Stimulated activated CD8-positive, alpha-beta memory T cell treated with anti-CD3 and anti-CD28 coated beads, Interleukin-4, amount 100 ng/mL, for 48 hours (primary cell): Measurements from ENCODE around the gene PACSIN2.
A peak's percentile ranks its signal among the peaks of the same experiment; 100 is the strongest.

ENCODE experiments used
- DNase-seq: peaks from one replicate; pipeline ENCODE4 v3.0.0-alpha.2; 2020

Gene PACSIN2

DNA sequence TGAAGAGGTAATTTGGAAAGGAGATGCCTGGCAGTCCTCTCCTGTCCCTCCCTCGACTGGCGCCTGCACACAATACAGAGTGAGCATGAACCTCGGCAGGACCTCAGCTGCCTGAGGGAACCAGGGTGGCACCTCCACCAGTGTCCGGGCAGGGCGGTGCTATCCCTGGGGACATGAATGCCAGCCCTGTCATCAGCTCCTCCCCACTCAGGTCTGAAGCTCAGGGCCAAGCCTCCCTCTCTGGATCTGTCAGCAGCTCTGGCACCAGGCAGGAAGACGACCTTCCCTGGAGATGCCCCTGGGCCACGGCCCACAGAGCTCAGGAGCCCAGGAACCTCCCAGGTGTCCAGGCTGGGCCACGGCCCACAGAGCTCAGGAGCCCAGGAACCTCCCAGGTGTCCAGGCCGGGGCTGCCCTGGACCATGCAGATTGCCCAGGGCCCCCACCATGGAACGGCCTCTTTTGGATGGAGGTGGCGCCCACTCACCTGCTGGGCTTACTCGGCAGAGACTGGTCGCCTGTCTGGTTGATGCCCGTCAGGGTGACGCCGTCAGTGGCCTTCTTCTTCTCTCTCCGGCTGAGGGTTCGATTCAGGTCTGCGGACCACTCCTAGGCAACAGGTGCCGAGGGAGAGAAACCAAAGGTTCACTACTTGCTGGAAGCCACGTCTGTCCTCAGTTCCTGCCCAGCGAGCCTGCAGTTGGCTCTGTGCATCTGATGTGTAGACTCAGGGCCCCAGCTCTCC is 136.2 kb downstream of the PACSIN2 start:
- DNase-seq: no peak

DNA sequence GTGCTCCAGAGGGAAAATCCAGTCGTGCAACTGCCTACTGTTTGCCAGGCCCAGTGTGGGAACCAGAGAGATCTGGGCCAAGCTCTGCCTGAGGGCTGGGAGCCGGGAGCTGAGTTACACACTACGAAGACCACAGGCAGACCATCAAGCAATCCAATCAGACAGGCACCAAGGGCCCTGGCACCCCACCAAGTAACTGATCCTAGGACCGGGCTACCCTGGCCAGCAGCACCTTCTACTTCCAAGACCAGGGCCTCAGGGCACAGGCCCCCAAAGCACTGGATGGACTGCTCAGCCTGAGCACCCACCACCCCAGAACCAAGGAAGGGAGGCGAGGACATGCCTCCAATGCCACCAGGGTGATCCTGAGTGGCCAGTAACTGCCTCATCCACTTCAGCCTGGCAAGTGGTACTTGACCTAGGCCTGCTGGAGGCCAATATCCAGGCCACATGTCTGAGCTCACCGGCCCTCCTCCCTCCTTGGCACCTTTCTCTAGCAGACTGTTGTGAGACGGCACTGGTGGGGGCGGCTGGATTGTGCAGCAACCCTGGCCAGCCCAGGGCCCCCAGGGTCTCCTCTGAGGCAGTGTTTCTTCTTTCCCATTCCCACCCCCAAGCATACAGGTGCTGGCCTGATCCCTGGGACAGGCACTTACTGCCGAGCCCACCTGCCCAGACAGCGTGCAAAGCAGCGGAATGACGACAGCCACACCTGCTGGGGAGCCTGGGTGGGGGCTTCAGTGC is 137.2 kb downstream of the PACSIN2 start:
- DNase-seq: no peak

DNA sequence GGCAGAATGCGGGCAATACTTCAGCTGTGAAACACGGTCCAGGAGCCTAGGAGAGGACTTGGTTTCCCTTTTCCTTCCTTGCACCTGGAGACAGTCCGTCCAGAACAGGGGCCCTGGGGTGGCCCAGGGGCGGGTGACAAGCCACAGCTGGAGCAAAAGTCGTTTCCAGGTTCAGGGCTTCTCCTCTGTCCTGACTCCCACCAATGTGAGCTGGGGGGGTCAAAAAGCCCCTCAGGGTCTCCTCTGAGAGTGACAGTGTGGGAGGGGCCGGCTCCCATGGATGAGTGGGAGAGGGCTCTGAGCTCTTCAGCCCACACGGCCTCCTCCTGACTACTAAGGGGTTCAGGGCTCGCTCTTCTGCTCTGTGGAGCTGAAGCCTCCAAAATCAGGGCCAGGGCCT is 137.8 kb downstream of the PACSIN2 start:
- no peak for DNase-seq

DNA sequence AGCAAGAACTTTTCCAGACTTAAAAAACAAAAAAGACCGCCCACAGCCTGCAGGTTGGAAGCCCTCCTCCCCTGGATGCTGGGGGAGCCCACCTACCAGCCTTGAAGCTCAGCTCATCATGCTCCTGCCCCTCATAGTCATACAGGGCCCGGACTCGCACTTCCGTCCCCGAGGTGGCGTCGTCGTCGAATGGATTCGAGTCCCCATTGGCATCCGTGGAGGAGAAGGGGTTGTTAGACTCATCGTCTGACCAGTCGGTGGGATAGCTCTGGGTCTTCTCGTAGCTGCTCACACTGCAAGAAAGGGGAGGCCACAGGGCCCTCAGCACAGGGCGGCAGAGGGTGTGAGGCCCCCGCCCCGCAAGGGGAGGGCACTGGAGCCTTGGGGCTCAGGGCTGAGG is 138.9 kb downstream of the PACSIN2 start:
- no peak for DNase-seq

DNA sequence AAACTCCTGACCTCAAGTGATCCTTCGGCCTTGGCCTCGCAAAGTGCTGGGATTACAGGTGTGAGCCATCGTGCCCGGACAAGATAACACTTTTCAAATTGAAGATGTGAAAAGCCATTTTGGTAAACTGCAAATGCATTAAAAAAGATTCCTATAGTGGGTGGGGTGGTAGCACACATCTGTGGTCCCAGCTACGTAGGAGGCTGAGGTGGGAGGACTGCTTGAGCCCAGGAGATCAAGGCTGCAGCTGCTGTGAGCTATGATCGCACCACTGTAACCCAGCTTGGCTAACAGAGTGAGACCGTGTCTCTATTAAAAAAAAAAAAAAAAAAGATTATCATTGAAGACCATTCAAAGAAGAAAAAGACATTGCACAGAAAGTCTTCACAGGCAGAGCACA is 140.9 kb downstream of the PACSIN2 start:
- DNase-seq: no peak

DNA sequence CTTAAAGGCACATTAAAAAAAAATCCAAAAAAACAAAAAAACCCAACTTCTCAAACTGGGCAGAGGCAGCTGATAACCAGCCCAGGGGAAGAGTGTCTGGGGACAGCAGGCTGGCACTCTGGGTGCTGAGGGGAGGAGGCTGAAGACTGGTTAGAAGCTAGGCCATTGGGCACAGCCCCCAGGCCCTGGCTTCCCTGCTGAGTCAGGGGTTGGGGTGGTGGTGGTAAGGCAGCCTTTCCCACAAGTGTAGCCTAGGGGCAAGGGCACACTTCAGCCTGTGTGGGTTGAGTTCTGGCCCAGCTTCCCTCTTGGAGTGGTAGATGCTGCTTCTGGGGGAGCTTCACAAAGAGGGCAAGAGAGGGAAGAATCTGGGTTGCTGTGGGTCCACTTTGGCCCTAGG is 141.6 kb downstream of the PACSIN2 start:
- DNase-seq: no peak

DNA sequence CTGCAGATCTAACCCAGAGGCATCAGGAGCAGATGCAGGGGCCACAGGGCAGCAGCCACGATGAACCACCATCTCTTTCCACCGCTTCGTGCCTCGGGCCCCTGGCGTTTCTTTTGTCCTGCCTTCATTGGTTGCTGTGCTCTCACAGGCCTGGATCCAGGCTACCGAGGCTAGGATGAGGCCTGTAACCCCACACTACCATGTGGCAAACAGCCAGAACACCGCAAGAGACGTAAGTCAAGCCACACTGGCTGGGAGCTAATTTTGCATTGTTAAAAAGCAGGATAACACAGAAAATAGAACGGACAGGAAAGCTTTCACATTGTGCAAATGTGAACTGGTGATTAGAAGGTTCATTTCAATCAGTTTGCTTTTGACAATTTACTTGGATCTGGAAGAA is 142.1 kb downstream of the PACSIN2 start:
- DNase-seq: no peak

DNA sequence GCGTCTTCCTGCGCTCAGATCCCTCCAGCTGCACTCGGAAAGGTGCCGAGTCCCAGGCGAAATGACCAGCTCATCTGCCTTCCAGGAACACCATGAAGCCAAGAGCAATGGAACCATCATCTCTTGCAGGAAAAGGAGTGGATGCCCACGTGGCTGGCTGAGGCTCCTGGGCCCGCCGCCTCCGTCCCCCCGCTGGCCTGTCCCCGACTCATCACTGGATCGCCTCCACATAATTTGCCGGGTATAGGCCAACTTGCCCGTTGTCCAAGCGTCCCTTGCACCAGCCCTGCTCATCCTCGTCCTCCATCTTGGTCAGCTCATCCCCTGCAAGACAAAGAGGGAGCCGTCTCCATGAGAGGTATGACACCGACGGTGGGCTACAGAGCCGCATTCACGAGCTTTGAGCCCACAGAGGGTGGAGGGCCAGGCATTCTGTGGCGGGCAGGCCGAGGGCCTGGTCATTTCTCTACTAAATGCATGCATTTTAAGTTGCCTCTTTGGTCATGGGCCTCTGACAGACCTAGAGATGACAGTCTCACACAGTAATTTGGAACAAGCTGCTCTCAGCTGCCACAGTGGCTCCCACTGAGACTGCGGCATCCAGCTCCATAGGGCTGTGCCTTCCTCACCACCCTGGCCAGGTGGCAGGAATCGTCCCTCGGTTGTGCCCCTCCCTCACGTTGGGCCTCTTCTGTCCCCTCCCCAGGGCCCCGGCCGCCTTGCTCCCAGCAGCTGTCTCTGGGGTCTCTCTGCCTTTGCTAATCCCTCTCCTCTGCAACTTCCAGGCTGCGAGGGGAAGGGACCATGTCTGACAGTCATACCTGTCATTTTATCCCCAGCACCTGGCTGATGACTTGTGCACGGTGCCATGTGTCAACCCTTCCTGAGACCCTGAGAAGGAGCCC is 143.6 kb downstream of the PACSIN2 start:
- DNase-seq: no peak

DNA sequence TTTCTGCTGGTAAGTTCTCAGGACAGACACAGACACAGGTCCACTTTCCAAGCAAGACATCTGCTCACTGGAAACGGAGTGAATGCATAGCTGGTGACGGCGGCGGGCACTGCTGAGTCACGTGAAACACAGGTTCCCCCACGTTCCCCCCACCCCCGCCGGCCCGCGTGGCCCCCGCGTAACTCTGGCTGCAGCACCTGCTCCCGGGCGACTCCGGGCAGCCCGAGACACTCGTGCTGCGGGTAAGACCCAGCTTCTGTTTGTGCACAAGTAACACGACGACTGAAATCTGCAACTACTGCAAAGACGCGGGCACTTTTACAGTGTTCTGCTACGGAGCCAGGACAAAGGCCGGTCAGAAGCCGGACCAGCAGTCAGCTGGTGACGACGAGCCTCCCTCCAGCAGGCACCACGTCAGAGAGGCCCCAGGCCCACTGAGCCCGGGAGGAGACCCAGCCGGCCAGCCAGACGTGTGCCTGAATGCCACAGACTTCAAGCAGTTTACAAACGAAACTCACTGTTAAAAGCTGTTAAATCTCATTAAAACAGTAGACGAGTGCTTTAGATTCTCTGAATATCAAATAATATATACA is 145.0 kb downstream of the PACSIN2 start:
- no peak for DNase-seq

DNA sequence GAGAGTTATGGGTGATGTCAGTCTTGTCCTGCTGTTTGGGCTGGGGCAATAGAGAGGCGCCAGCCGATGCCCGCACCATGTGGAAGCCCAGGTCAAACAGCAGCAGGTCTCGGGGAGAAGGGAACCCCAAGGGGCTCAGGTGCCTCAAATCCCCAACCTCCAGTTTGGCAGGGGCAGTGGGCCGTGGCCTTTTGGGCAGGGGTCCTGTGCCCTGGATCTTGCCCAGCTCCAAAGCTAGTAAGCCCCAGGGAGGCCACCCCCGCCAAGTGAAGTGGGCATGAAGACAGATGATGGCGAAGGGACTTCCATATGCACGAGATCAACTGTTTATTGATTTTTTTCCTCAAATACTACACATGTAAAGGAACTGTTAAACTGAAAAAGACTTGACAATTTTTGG is 145.5 kb downstream of the PACSIN2 start:
- DNase-seq: no peak

DNA sequence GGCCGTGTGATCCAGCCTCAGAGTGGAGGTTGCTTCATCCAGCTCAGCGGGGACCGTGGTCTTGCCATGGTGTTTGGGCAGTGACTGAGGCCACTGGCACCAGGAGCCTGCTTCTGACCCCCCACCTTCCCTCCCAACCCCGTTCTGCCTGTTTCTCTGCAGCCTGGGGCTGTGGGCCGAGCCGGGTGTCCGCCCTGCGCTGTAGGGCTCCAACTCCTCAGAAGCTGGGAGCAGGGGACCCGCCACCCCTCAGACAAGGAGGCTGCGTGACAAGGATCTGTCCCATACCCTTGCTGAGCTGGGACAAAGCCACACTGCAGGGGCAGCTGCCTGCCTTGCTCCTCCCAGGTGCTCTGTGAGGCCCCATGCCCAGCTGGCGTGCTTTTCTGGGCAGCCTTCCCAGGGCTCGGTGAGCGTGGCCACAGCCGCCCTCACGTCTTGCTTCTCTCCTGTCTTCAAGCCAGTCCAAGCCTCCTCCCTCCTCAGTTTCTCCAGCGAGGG is 146.1 kb downstream of the PACSIN2 start:
- DNase-seq: no peak

DNA sequence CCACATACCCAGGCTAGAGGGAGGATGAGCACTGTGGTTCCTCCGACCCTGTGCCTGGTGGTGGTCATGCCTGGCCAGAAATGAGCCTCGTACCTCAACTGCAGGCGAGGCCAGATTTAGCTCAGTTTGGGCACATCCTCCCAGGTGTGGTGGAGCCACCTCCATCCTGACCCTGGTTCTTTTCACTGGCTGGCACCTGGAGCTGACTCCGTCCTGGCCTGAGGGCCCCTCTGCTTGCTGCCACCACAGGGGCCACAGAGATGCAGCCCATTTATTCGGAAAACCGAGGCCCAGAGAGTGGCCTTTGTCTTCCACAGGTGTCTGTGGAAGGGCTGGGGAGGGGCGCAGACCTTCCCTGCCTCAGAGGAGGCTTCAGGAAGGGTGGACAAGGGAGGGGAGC is 148.8 kb downstream of the PACSIN2 start:
- no peak for DNase-seq

DNA sequence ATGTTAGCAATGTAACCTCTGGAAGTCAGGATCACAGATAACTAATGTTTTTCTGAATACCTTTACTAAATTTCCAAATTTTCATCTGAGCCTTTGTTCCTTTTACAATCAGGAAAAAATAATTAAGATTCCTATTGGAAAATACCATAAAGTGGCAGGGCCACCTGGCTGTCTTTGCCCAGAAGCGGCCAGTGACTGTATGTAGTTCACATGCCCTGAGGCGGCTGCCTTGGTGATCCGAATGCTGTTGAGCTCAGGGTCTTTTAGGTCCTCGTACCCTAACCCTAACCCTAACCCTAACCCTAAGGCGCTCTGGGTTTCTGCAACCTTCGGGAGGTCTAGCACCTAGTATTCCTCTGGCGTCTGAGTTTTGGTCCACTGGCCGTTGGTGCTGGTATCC is 149.4 kb downstream of the PACSIN2 start:
- no peak for DNase-seq

DNA sequence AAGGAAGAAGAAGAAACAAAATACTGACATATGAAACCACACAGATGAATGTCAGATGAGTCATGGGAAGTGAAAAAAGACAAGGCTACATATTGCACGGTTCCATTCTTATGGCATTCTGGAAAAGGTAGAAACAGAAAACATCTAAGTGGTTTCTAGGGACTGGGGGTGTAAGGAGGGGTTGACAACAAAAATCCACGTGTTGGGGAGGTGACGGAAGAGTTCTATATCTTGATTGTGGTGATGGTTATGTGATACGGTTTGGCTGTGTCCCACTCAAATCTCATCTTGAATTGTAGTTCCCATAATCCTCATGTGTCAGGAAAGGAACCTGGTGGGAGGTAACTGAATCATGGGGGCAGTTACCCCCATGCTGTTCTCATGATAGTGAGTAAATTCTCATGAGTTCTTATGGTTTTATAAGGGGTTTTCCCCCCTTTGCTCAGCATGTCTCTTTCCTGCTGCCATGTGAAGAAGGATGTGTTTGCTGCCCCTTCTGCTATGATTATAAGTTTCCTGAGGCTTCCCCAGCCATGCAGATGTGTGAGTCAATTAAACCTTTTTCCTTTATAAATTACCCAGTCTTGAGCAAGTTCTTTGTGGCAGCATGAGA is 151.5 kb downstream of the PACSIN2 start:
- DNase-seq: peak; percentile 48

DNA sequence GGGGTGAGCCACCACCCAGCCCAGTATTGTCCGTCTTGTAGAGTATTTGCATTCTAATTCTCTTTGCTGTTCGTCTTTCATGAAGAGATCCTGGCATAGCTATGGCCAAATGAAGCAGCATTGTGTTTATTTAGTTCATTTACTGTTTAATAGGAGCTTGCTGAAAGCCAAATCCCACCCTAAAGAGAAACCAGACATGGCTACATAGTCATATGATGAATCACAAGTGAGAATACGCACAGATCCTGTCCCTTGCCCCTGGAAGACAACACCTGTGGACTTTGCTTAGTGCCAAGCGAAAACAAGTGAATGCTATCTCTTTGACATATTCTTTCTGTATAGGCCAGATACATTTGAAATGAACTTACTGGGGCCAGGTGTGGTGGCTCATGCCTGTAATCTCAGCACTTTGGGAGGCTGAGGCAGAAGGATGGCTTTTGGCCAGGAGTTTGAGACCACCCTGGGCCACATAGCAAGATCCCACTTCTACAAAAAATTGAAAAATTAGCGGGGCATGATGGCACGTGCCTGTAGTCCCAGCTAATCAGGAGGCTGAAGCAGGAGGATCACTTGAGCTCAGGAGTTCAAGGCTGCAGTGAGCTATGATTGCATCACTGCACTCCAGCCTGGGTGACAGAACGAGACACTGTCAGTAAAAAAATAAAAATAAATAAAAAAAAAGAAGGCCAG is 152.8 kb downstream of the PACSIN2 start:
- no peak for DNase-seq

DNA sequence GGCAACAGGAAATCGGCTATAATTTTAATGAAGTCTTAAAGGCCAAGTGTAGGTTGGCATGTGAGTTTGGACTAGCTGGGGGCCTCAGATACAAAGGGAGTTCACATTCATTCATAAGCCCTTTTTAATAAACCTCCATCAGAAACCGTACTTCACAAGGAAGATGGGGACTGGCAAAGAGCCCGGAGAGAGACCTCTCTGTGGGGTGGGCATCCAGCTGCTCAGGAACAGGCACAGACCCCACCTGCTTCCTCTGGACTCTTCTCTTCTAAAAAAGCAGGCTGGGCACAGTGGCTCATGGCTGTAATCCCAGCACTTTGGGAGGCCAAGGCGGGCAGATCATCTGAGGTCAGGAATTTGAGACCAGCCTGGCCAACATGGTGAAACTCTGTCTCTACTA is 154.0 kb downstream of the PACSIN2 start:
- no peak for DNase-seq

DNA sequence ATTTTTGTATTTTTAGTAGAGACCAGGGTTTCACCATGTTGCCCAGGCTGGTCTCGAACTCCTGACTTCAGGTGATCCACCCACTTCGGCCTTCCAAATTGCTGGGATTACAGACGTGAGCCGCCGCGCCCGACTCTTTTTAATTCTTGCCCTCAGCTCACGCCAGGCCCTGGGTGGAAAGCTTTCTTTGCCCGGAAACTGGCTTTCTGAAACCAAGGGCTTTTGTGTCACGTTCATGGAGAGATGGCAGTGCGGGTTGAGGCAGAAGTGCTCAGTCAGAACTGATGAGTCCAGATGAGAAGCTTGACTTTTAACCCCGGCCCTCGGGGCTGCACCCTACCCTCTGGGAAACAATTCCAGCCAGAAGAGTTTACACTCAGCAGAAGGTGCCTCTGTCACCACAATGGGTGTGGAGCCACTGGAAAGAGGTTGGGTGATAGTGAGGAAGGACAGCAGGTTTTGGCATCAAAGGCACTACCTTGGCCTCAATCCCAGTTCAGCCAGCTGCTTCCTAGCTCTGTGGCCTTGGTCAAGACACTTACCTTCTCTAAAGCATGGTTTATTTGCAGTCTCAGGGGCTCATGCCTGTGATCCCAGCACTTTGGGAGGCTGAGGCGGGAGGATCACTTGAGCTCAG is 157.0 kb downstream of the PACSIN2 start:
- no peak for DNase-seq

DNA sequence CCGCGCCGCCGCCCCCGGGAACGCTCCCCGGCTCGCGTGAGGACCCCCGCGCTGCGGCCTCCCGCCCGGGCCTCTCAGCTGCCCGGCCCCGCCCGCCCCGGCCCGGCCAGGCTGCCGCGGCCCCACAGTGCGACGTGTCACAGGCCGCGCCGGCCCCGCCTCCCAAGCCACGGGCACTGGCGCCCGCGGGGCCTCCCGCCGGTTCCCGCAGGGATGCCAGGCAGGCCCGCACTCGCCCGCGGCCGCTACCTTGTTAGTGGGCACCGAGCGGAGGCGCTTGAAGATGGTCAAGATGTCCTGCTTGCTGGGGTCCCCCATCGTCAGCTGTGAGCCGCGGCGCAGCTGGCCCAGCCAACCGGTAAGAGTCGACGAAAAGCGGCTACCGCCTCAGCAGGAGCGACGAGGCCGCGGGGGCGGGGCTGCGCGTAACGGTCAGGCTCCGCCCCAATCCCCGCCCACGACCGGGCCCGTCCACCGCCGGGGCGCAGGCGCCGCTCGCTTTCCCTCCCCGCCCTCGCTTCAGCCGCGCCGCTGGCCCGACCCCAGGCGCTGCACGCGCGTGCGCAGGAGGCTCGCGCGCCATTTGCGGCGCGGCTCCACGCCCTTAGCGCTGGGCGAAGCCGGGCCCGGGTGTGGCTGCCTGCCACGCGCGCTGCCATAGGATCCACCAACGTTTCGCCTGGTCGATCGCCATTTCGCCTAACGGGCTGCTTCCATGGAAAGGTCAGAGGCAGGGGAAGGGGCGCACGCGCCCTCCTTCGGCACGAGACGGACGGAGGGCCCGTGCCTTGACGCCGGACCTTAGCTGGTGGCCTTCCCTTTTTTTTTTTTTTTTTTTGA is 157.9 kb downstream of the PACSIN2 start, which contains the start of gene ARFGAP3:
TSS of gene ARFGAP3 (minus strand) at position 409 of the 840 bp plus-strand sequence. CDS start at position 318, 91 bp downstream.
- peak; percentile 97 for DNase-seq

DNA sequence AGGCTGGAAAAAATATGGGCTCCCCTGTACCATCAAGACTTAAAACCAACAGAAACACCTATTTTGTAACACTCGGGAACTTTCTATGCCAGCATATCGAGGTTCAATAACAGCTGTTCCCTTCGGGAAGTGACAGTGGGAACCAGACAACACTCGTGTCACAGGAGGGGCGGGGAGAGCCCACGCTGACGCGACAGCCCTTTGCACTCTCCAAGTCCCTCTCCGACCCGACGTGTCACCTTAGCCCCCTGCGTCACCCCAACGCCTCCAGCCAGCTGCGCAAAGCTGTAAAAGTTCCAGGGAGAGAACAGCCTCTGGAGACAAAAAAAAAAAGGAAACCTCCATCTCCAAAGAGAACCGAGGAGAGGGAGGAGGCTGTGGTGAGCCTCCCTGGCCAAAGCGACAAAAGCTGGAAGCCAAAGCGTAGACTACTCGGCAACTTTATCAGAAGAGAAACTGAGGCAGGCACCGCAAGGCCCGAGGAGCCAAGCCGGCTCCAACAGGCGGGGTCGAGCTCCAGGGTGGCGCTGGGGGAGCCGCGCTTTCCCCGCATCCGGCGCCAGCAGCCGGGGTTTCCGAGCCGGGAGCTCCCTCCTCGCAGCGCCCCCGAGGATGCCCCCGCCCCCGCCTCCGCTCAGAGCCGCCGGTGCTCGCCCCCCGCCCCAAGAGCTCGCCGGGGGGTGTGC is 158.6 kb downstream of the PACSIN2 start:
- peak; percentile 68 for DNase-seq

DNA sequence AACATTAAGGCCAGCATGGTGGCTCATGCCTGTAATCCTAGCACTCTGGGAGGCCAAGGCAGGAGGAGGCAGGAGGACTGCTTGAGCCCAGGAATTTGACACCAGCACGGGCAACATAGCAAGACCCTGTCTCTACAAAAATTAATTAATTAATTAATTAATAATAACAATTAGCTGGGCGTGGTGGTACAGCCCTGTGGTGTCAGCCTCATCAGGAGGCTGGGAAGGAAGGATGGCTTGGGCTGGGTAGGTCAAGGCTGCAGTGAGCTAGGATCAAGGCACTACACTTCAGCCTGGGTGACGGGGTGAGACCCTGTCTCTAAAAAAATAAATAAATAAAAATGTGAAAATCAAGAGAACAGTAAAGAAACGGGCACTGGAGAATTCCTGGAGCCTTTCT is 159.2 kb downstream of the PACSIN2 start:
- DNase-seq: no peak
